SK-N-SH (cell line): Measurements from ENCODE around the gene C3AR1. TPM values are rescaled to one million over a fixed set of nuclear protein-coding genes. Genes with fewer than 3 reads are reported as not detected.
A peak's percentile ranks its signal among the peaks of the same experiment; 100 is the strongest.

Experiments
- CTCF ChIA-PET: fragments of 300-600, 350-600 bp; formaldehyde crosslinking; extraction: SDS; loops from one replicate; lab custom pipeline; 2021; lab: Yijun Ruan, JAX
- POLR2A ChIA-PET: fragments of 350-600 bp; sonication (Branson Sonifier 250); formaldehyde crosslinking; extraction: SDS; loops from one replicate; lab custom pipeline; 2020; ENCODE audit warnings: antibody characterized with exemption, inconsistent platforms; lab: Yijun Ruan, JAX
- DNase-seq: peaks from one replicate; pipeline ENCODE4 v3.0.0; 2012
- H2AFZ ChIP-seq: fragments of 200-600 bp; sonication (generic); 2 replicates; pipeline ENCODE4 v1.8.1; 2016; ENCODE audit warnings: antibody characterized with exemption, mild to moderate bottlenecking, low read depth
- H3F3A ChIP-seq: fragments of 200-600 bp; sonication (generic); replicated peaks from 2 replicates; pipeline ENCODE3; 2016; ENCODE audit warnings: antibody characterized with exemption, mild to moderate bottlenecking; ENCODE audit not compliant: insufficient read depth
- H3K27ac ChIP-seq, 2 experiments: fragments of 200-500 bp in 1 of 2; fragments of 200-600 bp in 1 of 2; sonication (Bioruptor generic) in 1 of 2; sonication (generic), shearing (Covaris generic) in 1 of 2; 2 replicates each; pipeline versions ENCODE4 v1.5.1 to v1.6.1; 2014 to 2016; ENCODE audit warnings: low read depth in 2 of 2, inconsistent platforms in 1 of 2, low read length in 1 of 2, mild to moderate bottlenecking in 1 of 2, mixed read lengths in 1 of 2
- H3K27me3 ChIP-seq: fragments of 200-600 bp; sonication (generic), shearing (Covaris generic); 2 replicates; pipeline ENCODE4 v1.6.1; 2016; ENCODE audit warnings: mixed run types; ENCODE audit not compliant: insufficient read depth
- H3K36me3 ChIP-seq, 2 experiments: fragments of 200-500 bp in 1 of 2; fragments of 200-600 bp in 1 of 2; sonication (Bioruptor generic) in 1 of 2; sonication (generic) in 1 of 2; replicated peaks in 1 of 2; 2 replicates each; pipeline versions ENCODE3 to v1.5.1; 2014 to 2016; ENCODE audit warnings: low read length in 1 of 2, mild to moderate bottlenecking in 1 of 2; ENCODE audit not compliant: insufficient read depth in 2 of 2, control insufficient read depth in 1 of 2
- H3K4me1 ChIP-seq, 2 experiments: fragments of 200-500 bp in 1 of 2; fragments of 200-600 bp in 1 of 2; sonication (Bioruptor generic) in 1 of 2; sonication (generic), shearing (Covaris generic) in 1 of 2; 2 replicates each; pipeline versions ENCODE4 v1.5.1 to v1.6.1; 2014 to 2016; ENCODE audit warnings: low read depth in 1 of 2, low read length in 1 of 2, mixed run types in 1 of 2; ENCODE audit not compliant: insufficient read depth in 2 of 2, control insufficient read depth in 1 of 2
- H3K4me2 ChIP-seq: fragments of 200-600 bp; sonication (generic), shearing (Covaris generic); 2 replicates; pipeline ENCODE4 v1.6.1; 2017; ENCODE audit warnings: mixed run types
- H3K4me3 ChIP-seq, 2 experiments: fragments of 200-500 bp in 1 of 2; fragments of 200-600 bp in 1 of 2; sonication (Bioruptor generic) in 1 of 2; sonication (generic), shearing (Covaris generic) in 1 of 2; 2 replicates each; pipeline versions ENCODE4 v1.5.1 to v1.8.1; 2014 to 2016; ENCODE audit warnings: low read depth in 2 of 2, inconsistent platforms in 1 of 2, low read length in 1 of 2, mild to moderate bottlenecking in 1 of 2, mixed read lengths in 1 of 2, moderate library complexity in 1 of 2
- H3K79me2 ChIP-seq: fragments of 200-600 bp; sonication (generic); 2 replicates; pipeline ENCODE4 v1.8.1; 2017; ENCODE audit warnings: mild to moderate bottlenecking; ENCODE audit not compliant: insufficient read depth
- H3K9ac ChIP-seq: fragments of 200-600 bp; sonication (generic); 2 replicates; pipeline ENCODE4 v1.6.1; 2017; ENCODE audit warnings: mixed run types
- H3K9me2 ChIP-seq: fragments of 200-600 bp; sonication (generic); 2 replicates; pipeline ENCODE4 v1.6.1; 2017; ENCODE audit warnings: mixed run types
- H3K9me3 ChIP-seq: fragments of 200-600 bp; sonication (generic); 2 replicates; pipeline ENCODE4 v1.6.1; 2017; ENCODE audit warnings: mixed run types, mild to moderate bottlenecking, moderate library complexity
- H4K20me1 ChIP-seq: fragments of 200-600 bp; sonication (generic); 2 replicates; pipeline ENCODE4 v1.6.1; 2017; ENCODE audit warnings: mild to moderate bottlenecking, mixed run types; ENCODE audit not compliant: insufficient read depth
- ELF1 ChIP-seq: IDR thresholded peaks from 2 replicates; pipeline ENCODE4 v1.4.0; 2012
- FOSL2 ChIP-seq: IDR thresholded peaks from 2 replicates; pipeline ENCODE4 v1.4.0; 2012; ENCODE audit warnings: low read depth, mild to moderate bottlenecking, moderate library complexity, borderline replicate concordance
- FOXM1 ChIP-seq: IDR thresholded peaks from 2 replicates; pipeline ENCODE4 v1.4.0; 2012; ENCODE audit warnings: low read depth, mild to moderate bottlenecking
- GABPA ChIP-seq: IDR thresholded peaks from 2 replicates; pipeline ENCODE4 v1.4.0; 2012; ENCODE audit warnings: low read depth, mild to moderate bottlenecking
- GATA2 ChIP-seq: sonication (generic); formaldehyde crosslinking; IDR thresholded peaks from 2 replicates; pipeline ENCODE4 v1.5.0; 2020; ENCODE audit warnings: mild to moderate bottlenecking, missing genetic modification reagents
- JUND ChIP-seq: IDR thresholded peaks from 2 replicates; pipeline ENCODE4 v1.4.0; 2012
- NFIC ChIP-seq: IDR thresholded peaks from 2 replicates; pipeline ENCODE4 v1.4.0; 2012; ENCODE audit warnings: borderline replicate concordance
- NRF1 ChIP-seq: IDR thresholded peaks from 2 replicates; pipeline ENCODE4 v1.6.1; 2012; ENCODE audit warnings: low read depth, mild to moderate bottlenecking, low read length
- POLR2AphosphoS5 ChIP-seq: IDR thresholded peaks from 2 replicates; pipeline ENCODE4 v1.6.1; 2012; ENCODE audit warnings: low read depth, low read length
- RCOR1 ChIP-seq: fragments of 150-350 bp; IDR thresholded peaks from 2 replicates; pipeline ENCODE4 v1.6.1; 2017; ENCODE audit warnings: antibody characterized with exemption, low read length
- RFX5 ChIP-seq: IDR thresholded peaks from 2 replicates; pipeline ENCODE4 v1.6.1; 2012; ENCODE audit warnings: mild to moderate bottlenecking, improper control_type of control experiment, low read length
- SMC3 ChIP-seq: IDR thresholded peaks from 2 replicates; pipeline ENCODE4 v1.6.1; 2012; ENCODE audit warnings: low read depth, low read length, improper control_type of control experiment
- TCF12 ChIP-seq: IDR thresholded peaks from 2 replicates; pipeline ENCODE4 v1.4.0; 2012
- polyA plus RNA-seq, 3 experiments: library from polyadenylated mRNA; depleted of rRNA; stranded (reverse); fragments of >200 nt; gene quantifications; 2 replicates each; pipeline ENCODE4 v1.2.3, GENCODE V29; 2012
- TF ChIP-seq, protein P1 (sequence below): IDR thresholded peaks from 2 replicates; pipeline ENCODE4 v1.6.1; 2012; ENCODE audit warnings: mild to moderate bottlenecking, low read depth, low read length, moderate library complexity
- TF ChIP-seq, protein P2 (sequence below): fragments of 200-600 bp; sonication (generic); IDR thresholded peaks from 2 replicates; pipeline ENCODE4 v1.6.1; 2017; ENCODE audit warnings: antibody characterized with exemption, mild to moderate bottlenecking, moderate library complexity
- TF ChIP-seq, protein P3 (sequence below): IDR thresholded peaks from 2 replicates; pipeline ENCODE4 v1.4.0; 2012; ENCODE audit warnings: low read depth, borderline replicate concordance
- TF ChIP-seq, protein P4 (sequence below): fragments of 150-350 bp; IDR thresholded peaks from 2 replicates; pipeline ENCODE4 v1.6.1; 2017; ENCODE audit warnings: antibody characterized with exemption, low read length, low read depth, borderline replicate concordance
- TF ChIP-seq, protein P5 (sequence below): IDR thresholded peaks from 2 replicates; pipeline ENCODE4 v1.4.0; 2012; ENCODE audit warnings: low read depth, borderline replicate concordance

C3AR1 gene
- polyA plus RNA-seq, 1 of the 3 experiments (the other 2 are of a cell fraction): 1.4 TPM

DNA sequence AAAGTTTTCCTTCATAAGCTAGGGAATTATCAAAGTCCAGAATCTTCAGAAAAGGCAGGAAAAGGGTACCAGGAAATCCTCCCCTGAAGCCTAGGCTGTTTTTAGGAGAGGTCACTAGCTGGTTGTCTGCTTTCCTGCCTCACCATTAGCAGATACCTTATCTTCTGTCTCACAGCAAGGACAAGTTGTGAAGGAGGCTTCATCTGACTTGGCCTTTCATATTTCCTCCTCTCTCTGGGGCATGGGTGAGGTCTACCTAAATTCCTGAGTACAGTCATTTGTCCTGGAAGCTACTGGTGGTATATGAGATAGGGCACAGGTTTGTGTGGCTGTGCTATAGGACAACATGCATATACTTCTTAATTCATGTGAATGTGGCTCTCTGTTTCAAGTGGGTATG, 31.4 kb downstream of the C3AR1 start:
- H3K4me1 ChIP-seq: peaks cover 32 to 39% of the 10 kb centered on the region in 2 experiments
- H3F3A ChIP-seq: peaks cover 6% of the 10 kb centered on the region
- peak overlapping the region in 1 of 2 experiments; percentile 89; a peak in 2 of 4 replicates for H3K4me3 ChIP-seq
- no peaks in the 10 kb centered on the region for H3K27me3 ChIP-seq
- ChIA-PET POLR2A (no interaction called here), CTCF (interaction anchor here (1.0 to 6.3 kb wide), 3 partner anchors 10 to 51 kb away, joined by 3 to 41 read pairs (median 16); no protein-coding TSS in a partner anchor)
- TF ChIP-seq JUND (no peak), FOXM1 (no peak), GATA2 (CRISPR knock-in tag) (no peak), POLR2AphosphoS5 (no peak), FOSL2 (no peak), NFIC (no peak), RFX5 (no peak), NRF1 (no peak), ELF1 (no peak), GABPA (no peak), TCF12 (no peak), SMC3 (no peak), RCOR1 (no peak)
- TF ChIP-seq, protein P1, sequence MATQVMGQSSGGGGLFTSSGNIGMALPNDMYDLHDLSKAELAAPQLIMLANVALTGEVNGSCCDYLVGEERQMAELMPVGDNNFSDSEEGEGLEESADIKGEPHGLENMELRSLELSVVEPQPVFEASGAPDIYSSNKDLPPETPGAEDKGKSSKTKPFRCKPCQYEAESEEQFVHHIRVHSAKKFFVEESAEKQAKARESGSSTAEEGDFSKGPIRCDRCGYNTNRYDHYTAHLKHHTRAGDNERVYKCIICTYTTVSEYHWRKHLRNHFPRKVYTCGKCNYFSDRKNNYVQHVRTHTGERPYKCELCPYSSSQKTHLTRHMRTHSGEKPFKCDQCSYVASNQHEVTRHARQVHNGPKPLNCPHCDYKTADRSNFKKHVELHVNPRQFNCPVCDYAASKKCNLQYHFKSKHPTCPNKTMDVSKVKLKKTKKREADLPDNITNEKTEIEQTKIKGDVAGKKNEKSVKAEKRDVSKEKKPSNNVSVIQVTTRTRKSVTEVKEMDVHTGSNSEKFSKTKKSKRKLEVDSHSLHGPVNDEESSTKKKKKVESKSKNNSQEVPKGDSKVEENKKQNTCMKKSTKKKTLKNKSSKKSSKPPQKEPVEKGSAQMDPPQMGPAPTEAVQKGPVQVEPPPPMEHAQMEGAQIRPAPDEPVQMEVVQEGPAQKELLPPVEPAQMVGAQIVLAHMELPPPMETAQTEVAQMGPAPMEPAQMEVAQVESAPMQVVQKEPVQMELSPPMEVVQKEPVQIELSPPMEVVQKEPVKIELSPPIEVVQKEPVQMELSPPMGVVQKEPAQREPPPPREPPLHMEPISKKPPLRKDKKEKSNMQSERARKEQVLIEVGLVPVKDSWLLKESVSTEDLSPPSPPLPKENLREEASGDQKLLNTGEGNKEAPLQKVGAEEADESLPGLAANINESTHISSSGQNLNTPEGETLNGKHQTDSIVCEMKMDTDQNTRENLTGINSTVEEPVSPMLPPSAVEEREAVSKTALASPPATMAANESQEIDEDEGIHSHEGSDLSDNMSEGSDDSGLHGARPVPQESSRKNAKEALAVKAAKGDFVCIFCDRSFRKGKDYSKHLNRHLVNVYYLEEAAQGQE: no peak
- TF ChIP-seq, protein P2, sequence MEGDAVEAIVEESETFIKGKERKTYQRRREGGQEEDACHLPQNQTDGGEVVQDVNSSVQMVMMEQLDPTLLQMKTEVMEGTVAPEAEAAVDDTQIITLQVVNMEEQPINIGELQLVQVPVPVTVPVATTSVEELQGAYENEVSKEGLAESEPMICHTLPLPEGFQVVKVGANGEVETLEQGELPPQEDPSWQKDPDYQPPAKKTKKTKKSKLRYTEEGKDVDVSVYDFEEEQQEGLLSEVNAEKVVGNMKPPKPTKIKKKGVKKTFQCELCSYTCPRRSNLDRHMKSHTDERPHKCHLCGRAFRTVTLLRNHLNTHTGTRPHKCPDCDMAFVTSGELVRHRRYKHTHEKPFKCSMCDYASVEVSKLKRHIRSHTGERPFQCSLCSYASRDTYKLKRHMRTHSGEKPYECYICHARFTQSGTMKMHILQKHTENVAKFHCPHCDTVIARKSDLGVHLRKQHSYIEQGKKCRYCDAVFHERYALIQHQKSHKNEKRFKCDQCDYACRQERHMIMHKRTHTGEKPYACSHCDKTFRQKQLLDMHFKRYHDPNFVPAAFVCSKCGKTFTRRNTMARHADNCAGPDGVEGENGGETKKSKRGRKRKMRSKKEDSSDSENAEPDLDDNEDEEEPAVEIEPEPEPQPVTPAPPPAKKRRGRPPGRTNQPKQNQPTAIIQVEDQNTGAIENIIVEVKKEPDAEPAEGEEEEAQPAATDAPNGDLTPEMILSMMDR: no peak
- TF ChIP-seq, protein P3, sequence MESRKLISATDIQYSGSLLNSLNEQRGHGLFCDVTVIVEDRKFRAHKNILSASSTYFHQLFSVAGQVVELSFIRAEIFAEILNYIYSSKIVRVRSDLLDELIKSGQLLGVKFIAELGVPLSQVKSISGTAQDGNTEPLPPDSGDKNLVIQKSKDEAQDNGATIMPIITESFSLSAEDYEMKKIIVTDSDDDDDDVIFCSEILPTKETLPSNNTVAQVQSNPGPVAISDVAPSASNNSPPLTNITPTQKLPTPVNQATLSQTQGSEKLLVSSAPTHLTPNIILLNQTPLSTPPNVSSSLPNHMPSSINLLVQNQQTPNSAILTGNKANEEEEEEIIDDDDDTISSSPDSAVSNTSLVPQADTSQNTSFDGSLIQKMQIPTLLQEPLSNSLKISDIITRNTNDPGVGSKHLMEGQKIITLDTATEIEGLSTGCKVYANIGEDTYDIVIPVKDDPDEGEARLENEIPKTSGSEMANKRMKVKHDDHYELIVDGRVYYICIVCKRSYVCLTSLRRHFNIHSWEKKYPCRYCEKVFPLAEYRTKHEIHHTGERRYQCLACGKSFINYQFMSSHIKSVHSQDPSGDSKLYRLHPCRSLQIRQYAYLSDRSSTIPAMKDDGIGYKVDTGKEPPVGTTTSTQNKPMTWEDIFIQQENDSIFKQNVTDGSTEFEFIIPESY: no peak
- TF ChIP-seq, protein P4, sequence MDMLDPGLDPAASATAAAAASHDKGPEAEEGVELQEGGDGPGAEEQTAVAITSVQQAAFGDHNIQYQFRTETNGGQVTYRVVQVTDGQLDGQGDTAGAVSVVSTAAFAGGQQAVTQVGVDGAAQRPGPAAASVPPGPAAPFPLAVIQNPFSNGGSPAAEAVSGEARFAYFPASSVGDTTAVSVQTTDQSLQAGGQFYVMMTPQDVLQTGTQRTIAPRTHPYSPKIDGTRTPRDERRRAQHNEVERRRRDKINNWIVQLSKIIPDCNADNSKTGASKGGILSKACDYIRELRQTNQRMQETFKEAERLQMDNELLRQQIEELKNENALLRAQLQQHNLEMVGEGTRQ: no peak
- TF ChIP-seq, protein P5, sequence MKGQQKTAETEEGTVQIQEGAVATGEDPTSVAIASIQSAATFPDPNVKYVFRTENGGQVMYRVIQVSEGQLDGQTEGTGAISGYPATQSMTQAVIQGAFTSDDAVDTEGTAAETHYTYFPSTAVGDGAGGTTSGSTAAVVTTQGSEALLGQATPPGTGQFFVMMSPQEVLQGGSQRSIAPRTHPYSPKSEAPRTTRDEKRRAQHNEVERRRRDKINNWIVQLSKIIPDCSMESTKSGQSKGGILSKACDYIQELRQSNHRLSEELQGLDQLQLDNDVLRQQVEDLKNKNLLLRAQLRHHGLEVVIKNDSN: no peak
- H2AFZ ChIP-seq: no peak overlapping the region
- H3K9me2 ChIP-seq: no peaks in the 10 kb centered on the region
- peaks cover 30% of the 10 kb centered on the region for H4K20me1 ChIP-seq
- DNase-seq: no peak
- no peaks in the 10 kb centered on the region for H3K9me3 ChIP-seq
- peaks cover 0 to 1% of the 10 kb centered on the region in 2 experiments for H3K36me3 ChIP-seq
- H3K4me2 ChIP-seq: peak overlapping the region; percentile 91
- no peak overlapping the region for H3K9ac ChIP-seq
- H3K79me2 ChIP-seq: peaks cover 63% of the 10 kb centered on the region
- H3K27ac ChIP-seq: no peak overlapping the region
